CD4-positive, alpha-beta T cell treated with Interleukin-1 beta for 1 hour (primary cell): ENCODE measurements around the gene STARD3NL.
"Not testable (repeated sequence)": the region's sequence is repeated elsewhere in the genome, so short reads cannot be mapped to it uniquely, and the experiment has no call there.

Experiments used
- DNase-seq, 2 donors: peaks; one replicate each; pipeline ENCODE4 v3.0.0-alpha.2; 2020 to 2022

Gene STARD3NL

DNA sequence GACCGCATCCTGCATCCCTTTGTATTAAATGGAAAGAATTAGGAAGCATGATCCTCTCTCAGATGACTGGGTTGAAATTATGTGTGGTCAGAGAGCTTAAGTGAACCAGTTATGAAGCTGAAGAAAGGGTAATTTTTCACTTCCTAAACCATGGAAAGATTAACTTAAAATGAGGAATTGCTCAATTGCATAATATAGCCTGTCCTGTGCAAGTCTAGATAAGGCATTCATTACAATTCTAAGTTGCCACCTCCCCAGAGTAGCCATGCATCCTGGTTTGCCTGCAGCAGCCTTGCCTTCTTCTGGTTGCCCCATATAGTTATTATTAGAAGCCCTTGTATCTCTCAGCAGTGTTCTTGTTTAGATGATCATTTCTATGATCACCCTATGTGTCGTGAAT lies 45.3 kb downstream of the STARD3NL start:
- no peak for DNase-seq

DNA sequence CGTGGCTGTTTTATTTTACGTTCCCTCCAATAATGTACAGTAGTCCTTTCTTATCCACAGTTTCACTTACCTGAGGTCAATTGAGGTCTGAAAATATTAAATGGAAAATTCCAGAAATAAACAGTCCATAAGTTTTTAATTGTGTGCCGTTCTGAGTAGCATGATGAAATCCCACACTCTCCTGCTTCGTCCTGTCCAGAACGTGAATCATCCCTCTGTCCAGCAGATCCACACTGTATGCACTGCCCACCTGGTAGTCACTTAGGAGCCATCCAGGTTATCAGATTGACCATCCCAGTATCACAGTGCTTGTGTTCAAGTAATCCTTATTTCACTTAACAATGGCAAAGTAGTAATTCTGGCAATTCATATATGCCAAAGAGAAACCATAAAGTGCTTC lies 46.3 kb downstream of the STARD3NL start:
- no peak for DNase-seq

DNA sequence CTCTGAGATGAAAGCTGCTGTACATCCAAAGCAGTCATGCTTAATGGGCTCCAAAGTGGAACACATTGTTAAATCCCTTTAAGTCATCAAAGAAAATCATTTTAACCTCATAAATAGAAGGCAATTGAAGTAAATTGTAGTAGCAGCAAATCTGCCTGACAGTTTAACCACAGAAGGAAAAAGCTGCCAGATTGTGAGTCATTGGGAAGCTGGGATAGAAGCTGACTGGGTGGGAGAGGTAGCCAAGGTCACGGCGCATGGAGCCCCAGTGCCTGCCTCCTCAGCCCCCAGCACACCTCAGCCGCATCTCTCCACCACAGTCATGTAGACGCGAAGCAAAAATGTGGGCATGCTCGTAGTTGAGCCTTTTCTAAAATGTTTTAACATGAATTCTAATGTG lies 51.3 kb downstream of the STARD3NL start:
- DNase-seq, result no peak

DNA sequence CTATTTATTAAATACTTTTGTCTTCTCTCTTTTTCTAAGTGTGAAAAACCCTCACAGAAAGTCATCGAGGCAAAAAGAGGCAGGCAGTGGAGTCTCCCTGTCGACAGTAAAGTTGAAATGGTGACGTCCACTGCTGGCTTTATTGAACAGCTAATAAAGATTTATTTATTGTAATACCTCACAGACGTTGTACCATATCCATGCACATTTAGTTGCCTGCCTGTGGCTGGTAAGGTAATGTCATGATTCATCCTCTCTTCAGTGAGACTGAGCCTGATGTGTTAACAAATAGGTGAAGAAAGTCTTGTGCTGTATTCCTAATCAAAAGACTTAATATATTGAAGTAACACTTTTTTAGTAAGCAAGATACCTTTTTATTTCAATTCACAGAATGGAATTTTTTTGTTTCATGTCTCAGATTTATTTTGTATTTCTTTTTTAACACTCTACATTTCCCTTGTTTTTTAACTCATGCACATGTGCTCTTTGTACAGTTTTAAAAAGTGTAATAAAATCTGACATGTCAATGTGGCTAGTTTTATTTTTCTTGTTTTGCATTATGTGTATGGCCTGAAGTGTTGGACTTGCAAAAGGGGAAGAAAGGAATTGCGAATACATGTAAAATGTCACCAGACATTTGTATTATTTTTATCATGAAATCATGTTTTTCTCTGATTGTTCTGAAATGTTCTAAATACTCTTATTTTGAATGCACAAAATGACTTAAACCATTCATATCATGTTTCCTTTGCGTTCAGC lies 52.0 kb downstream of the STARD3NL start:
- DNase-seq, result no peak

DNA sequence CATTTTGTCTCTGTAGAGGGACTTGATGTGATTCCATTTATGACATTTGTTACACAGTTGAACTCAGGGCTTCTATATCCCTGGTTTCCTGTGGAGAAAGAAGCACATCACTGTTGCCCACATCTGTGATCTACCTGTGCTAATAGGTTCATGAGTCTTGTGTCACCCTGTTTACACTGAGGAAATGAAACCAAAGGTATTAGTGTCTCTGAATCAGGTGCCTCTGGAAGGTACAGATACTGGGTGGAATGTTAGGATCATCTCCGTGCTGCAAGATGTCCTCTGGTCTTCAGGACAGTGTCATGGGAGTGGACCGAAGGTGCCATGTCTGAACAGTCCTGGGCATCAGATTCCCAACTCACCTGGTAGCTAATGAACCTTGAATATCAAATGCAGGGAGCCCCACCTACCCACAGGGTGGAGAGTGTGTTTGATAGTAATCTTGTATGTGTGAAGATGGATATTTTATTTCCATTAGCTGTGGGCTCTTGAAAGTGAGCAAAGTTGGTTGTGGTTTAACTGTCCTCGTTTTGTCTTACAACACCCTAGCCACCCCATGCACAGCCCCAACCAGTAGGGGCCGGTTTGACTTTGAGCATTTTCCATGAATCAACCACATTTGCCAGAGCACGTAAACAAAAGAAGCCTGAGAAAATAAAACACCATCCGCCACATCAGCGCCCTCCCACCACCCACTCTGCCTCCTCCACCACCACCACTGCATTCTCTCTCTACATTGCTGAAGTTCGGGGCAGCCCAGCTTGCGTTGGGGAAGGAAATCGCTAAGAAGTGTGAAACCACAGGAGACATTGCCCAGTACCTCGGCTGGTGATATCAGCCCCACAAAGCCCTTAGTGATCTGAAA lies 54.7 kb downstream of the STARD3NL start:
- DNase-seq, result peak; percentile 83 to 84

DNA sequence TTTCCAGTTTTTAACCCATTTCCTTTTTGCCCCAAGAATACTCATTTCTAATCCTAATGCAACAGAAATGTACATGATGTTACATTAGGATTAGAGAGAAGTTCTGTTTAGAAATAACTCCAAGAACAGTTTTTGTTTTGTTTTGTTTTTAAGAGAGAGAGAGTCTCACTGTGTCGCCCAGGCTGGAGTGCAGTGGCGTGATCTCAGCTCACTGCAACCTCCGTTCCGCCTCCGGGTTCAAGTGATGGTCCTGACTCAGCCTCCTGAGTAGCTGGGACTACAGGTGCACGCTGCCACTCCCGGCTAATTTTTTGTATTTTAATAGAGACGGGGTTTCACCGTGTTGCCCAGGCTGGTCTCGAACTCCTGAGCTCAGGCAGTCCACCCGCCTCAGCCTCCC lies 56.7 kb downstream of the STARD3NL start:
- DNase-seq, result not testable (repeated sequence)

DNA sequence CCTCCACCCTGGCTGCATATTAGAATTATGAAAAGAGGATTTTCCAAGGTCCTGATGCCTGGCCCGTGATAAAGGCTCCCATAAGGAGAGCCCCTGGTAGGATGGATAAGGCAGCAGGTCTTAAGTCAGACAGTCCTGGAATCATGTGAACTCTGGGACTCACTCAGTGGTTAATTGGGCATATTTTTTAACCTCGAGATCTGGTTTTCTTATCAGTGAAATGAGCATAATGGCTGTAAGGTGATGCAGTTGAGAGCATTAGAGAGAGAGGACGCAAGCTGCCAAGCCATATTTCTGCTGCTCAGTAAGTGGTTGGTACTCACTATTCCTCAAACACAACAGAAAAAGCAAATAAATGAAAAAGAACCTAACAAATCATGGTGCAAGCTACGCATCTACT lies 57.6 kb downstream of the STARD3NL start:
- DNase-seq, result no peak

DNA sequence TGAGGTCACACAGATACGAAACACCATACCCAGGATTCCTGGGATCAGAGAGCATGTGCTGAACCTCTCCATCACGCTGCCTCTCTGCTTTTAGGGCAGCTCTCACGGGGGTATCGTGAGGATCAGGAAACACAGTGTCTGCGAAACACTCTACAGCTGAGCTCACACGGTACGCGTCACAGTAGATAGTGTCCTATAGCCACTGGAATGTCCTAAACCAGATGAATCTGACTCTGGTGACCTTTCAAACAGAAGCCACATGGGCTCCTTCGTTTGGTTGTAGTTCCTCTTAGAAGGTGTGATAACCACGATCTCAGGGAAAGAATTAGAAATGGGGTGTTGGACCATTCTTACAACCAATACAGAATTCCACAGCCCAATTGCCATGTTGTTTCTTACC lies 61.1 kb downstream of the STARD3NL start:
- DNase-seq, result not testable (repeated sequence)

DNA sequence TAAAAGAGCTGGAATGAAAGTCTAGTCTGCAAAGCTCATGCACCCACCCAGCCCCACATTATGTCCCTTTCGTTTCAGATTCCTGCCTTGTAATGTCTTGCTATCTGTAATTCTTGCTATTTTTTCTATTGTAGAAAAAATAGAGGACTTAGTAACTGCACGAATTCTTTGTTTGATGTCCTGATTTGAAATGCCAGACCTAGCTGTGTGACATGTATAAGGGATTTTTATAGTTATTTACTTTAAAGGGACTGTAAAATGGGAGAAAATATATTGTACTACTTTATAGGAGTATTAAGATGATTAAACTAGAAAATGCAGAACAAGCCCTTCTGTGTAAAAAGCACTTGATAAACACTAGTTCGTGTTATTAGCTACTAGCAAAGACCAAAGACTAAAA lies 63.0 kb downstream of the STARD3NL start:
- DNase-seq, result no peak

DNA sequence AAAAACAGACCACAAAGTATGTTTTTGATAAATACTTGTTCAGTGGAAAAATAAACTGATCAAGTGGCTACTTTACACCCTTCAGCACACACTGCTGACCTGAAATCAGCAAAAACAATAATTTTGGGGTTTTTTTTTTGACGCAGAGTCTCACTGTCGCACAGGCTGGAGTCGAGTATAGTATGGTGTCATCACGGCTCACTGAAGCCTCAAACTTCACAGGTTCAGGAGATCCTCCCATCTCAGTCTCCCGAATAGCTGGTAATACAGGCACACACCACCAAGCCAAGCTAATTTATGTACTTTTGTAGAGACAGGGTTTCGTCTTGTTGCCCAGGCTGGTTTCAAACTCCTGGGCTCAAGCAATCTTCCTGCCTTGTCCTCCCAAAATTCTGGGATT lies 64.8 kb downstream of the STARD3NL start:
- peak; percentile 37 to 58 for DNase-seq

DNA sequence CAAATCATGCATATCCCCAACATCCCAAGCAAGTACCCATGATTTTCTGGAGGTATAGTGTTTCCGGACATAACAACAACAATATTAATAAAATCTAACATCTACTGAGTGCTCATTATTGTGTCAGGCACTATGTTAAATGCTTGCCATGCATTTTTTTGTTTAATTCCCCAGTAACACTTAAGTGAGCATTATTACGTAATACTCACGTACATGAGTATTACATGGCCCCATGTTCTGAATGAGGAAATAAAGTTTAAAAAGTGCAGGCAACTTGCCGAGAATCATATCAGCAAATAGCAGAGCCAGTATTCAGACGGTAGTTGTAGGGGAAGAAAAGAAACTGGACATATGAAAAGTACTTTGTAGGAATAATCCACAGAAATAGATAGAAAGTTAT lies 65.3 kb downstream of the STARD3NL start:
- DNase-seq, result not testable (repeated sequence)

DNA sequence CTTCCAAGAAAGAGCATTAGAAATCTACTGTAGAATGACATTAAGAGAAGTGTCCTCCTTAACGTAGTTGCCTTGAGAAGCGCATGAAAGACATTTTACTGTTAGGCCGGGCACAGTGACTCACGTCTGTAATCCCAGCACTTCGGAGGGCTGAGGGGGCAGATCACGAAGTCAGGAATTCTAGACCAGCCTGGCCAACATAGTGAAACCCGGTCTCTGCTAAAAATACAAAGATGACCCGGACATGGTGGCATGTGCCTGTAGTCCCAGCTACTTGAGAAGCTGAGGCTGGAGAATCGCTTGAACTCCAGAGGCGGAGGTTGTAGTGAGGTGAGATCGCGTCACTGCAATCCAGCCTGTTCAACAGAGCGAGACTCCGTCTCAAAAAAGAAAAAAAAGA lies 66.5 kb downstream of the STARD3NL start:
- DNase-seq, result no peak

DNA sequence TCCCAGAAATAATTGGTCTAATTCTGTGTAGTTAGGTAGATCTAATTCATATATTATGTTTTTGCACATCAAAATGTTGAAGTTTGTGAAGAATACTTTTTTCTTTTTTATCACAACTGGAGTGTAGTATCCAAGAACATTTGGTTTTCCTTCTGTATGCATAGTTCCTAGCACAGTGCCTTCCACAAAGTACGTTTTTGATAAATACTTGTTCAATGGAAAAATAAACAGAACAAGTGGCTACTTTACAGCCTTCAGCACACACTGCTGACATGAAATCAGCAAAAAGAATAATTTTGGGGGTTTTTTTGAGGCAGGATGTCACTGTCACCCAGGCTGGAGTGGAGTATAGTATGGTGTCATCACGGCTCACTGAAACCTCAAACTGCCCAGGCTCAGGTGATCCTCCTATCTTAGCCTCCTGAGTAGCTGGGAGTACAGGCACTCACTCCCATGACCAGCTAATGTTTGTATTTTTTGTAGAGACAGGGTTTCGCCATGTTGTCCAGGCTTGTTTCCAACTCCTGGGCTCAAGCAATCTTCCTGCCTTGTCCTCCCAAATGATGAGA lies 67.4 kb downstream of the STARD3NL start:
- peak; percentile 37 for DNase-seq

DNA sequence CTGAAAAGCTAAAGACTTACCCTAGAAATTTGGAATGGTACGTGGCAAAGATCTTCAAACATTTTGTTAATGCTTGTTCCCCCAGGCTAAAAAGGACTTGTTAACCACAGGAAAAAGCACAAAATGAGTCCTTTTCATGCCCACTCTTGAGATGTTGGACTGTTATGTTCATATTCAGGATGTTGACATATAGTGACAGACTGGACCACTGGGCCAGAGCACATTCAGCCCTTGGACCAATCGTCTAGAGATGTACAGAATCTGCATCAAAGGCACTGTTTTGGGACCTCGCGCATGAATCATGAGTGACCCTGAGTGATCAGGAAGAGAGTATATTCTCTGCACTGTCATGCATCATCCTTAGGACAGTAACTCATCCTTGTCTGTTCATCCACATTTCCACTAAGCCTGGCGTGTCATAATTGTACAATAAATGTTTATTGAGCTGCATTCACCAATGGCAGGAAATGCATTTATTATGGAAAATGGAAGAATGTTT lies 70.1 kb downstream of the STARD3NL start:
- no peak for DNase-seq

DNA sequence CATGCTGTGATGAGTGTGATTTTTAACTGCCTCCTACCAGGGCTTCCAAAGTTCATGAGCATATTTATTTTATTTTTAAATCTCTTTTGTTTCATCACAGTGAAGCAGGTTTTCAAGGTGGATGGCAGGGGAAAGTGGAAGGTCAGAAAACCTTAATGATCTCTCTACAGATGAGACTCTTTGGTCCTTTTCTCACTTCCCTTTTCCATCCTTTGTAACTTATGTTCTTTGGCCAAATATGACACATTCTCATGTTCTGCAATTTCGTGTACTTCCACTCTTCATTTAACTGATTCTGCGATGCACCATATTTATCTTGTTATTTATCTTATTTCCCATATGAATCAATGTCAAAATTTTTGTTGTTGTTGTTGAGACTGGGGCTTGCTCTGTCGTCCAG lies 71.8 kb downstream of the STARD3NL start:
- DNase-seq, result not testable (repeated sequence)

DNA sequence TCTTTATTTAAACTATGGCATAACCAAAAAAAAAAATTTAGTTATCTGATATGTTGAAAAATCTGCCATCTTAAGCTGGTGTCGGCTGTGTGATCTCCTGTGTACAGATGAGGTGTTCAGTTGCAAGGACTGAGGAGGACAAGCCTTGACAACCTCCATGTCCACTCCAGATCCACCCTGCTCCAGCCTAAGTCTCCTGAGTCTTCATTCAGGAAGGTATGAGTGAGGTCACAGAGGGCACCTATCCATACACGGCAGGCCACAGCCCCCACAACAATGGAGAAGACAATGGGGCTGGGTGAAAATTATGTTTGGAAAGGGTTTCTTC lies 79.3 kb downstream of the STARD3NL start:
- DNase-seq, result no peak

DNA sequence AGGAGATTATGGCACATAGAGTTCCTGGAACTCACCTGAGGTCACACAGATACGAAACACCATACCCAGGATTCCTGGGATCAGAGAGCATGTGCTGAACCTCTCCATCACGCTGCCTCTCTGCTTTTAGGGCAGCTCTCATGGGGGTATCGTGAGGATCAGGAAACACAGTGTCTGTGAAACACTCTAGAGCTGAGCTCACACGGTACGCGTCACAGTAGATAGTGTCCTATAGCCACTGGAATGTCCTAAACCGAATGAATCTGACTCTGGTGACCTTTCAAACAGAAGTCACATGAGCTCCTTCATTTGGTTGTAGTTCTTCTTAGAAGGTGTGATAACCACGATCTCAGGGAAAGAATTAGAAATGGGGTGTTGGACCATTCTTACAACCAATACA lies 81.1 kb downstream of the STARD3NL start:
- not testable (repeated sequence) for DNase-seq

DNA sequence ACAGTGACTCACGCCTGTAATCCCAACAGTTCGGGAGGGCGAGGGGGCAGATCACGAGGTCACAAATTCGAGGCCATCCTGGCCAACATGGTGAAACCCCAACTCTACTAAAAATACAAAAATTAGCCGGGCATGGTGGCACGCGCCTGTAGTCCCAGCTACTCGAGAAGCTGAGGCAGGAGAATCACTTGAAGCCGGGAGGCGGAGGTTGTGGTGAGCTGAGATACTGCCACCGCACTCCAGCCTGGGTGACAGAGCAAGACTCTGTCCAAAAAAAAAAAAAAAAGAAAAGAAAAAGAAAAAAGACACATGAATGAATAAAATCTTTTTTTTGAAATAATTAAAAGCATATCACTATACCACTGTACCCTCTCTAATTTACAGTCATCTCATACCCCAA lies 83.6 kb downstream of the STARD3NL start:
- DNase-seq, result not testable (repeated sequence)

DNA sequence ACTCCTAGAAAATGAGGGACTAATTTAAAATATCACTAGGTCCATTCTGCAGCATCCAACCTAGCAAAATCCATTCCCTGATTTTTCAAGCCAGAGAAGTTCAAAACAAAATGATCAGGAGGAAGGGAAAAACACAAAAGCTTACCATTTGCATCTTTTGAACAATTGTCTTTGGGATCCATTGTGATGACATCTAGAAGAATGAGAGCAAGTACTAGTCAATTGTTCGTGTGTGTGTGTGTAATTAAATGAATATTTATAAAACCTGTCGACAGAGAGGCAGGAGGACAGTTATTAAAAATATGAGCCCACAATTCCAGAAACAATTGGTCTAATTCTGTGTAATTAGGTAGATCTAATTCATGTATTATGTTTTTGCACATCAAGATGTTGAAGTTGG lies 84.0 kb downstream of the STARD3NL start:
- not testable (repeated sequence) for DNase-seq

DNA sequence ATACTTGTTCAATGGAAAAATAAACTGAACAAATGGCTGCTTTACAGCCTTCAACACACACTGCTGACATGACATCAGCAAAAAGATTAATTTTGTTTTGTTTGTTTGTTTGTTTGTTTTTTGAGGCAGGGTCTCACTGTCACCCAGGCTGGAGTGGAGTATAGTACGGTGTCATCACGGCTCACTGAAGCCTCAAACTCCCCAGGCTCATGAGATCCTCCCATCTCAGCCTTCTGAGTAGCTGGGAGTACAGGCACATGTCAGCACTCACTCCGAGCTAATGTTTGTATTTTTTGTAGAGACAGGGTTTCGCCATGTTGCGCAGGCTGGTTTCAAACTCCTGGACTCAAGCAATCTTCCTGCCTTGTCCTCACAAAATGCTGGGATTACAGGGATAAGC lies 84.5 kb downstream of the STARD3NL start:
- no peak for DNase-seq

DNA sequence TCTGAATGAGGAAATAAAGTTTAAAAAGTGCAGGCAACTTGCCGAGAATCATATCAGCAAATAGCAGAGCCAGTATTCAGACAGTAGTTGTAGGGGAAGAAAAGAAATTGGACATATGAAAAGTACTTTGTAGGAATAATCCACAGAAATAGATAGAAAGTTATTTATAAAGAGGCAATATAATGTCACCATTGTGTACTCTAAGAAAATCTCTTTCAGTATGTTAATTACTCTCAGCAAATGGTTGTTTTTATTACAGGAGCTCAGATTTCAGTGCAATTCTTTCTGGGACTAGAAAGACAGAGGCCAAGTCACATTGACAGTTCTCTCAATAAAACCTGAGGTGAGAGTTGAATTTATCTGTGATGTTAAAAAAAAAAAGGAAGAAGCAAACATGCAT lies 85.2 kb downstream of the STARD3NL start:
- DNase-seq, result not testable (repeated sequence)

DNA sequence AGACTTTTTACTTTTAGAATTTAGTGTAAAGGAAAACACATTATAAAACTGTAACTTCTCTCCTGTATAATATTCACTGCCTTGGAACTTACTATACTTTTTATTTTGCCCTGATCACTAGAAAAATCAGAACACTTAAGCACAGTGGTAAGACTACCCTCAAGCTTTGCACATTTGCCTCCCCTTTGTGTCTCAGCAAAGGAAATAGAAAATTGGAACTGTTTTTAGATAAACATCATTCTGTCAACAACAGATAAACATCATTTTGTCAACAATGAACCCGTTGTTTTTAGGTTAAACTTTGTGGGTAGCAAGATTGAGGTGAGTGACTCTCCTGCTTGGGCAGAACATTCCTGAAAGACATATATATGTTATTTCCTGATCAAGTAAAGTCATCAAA lies 86.6 kb downstream of the STARD3NL start:
- not testable (repeated sequence) for DNase-seq

DNA sequence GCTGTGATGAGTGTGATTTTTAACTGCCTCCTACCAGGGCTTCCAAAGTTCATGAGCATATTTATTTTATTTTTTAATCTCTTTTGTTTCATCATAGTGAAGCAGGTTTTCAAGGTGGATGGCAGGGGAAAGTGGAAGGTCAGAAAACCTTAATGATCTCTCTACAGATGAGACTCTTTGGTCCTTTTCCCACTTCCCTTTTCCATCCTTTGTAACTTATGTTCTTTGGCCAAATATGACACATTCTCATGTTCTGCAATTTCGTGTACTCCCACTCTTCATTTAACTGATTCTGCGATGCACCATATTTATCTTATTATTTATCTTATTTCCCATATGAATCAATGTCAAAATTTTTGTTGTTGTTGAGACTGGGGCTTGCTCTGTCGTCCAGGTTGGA lies 87.9 kb downstream of the STARD3NL start:
- not testable (repeated sequence) for DNase-seq
